Thoracic aorta endothelial cell (primary cell): Measurements from ENCODE around the gene GHDC. TPM values are rescaled to one million over a fixed set of nuclear protein-coding genes. Genes with fewer than 3 reads are reported as not detected.

Experiments used
- total RNA-seq: library from RNA; depleted of rRNA; stranded (reverse); fragments of >200 nt; gene quantifications from 2 replicates; pipeline ENCODE4 v1.2.3, GENCODE V29; 2012

The GHDC gene, protein sequence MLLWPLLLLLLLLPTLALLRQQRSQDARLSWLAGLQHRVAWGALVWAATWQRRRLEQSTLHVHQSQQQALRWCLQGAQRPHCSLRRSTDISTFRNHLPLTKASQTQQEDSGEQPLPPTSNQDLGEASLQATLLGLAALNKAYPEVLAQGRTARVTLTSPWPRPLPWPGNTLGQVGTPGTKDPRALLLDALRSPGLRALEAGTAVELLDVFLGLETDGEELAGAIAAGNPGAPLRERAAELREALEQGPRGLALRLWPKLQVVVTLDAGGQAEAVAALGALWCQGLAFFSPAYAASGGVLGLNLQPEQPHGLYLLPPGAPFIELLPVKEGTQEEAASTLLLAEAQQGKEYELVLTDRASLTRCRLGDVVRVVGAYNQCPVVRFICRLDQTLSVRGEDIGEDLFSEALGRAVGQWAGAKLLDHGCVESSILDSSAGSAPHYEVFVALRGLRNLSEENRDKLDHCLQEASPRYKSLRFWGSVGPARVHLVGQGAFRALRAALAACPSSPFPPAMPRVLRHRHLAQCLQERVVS
- 8.4 and 11.2 TPM in 2 replicates for total RNA-seq

DNA sequence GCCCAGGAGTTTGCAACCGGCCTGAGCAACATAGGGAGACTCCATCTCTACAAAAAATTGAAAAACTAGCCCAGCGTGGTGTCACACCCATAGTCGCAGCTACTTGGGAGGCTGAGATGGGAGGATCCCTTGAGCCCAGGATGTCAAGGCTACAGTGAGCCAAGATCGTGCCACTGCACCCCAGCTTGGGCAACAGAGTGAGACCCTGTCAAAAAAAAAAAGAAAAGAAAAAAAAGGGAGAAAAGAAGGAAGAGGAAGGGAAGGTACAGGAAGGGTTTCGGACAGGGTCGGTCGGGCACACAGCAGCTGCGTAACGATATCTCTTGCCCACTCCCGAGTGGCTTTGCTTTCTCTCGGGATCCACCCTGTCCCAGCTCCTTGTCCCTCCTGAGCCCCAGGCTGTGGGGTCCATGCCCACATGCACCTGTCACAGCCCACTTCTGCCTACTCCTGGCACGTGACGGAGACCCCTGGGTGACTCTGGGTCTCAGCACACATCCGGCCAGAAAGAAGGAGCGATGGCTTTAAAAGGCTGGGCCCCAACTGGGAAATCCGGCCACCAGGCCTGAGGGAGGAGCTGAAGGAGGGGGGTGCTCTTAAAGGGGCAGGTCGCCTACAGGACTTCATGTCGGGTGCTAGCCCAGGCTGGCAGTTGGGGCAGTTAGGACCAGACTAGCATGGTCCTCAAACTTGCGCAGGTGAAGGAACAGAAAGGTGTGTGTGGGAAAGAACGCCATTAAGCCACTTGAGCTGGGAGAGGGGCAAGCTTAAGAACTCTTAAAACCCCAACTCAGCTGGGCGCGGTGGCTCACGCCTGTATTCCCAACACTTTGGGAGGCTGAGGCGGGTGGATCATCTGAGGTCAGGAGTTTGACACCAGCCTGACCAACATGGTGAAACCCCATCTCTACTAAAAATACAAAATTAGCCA lies at the start of gene GHDC:
Gene GHDC, minus strand, starts transcription at position 526 of the 931 bp plus-strand sequence. CDS start 913 bp downstream, outside the sequence.

DNA sequence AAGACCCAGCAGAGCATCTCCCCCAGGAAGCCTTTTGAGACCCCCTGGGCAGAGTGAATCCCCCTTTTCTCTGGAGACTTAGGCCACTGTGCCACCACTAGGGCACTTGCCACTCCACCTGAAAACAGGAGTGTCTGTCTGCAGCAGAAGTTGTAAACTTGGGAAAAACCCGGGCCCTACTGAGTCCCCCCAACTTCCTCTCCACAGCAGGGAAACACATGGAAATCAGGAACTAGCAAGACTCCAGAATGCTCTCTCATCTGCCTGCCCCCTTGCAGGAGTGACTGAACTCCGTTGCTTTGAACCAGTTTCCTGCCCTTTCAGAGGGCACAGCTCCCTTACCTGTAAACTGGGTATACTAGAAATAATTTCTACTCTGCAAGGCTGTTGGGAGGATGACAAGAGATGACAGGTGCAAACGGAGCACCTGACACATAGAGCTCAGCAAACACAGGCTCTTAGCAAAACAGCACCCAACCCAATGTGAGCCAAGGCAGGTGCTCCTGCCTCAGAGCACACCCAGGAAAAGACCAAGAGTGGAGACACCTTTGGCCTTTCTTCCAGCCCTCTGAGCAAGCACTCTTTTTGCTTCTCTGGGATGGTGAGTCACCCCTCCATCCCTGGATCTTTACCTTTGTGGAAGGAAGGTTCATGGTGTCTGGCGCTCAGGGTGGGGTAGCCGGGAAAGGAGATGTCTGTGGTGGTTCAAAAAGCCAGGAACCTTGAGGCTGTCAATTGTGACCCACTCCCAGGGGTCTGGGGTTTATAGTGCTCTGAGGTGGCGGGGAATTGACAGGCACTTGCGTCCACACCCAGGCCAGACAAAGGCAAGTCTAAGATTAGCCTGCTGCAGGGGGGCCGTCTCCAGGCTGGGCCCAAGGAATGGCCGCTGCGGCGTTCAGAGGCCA lies 9.3 kb downstream of the GHDC start, which contains the start of gene HCRT:
Gene HCRT, minus strand, starts transcription at position 740 of the 908 bp plus-strand sequence. Its CDS starts 87 bp downstream, at position 653.

DNA sequence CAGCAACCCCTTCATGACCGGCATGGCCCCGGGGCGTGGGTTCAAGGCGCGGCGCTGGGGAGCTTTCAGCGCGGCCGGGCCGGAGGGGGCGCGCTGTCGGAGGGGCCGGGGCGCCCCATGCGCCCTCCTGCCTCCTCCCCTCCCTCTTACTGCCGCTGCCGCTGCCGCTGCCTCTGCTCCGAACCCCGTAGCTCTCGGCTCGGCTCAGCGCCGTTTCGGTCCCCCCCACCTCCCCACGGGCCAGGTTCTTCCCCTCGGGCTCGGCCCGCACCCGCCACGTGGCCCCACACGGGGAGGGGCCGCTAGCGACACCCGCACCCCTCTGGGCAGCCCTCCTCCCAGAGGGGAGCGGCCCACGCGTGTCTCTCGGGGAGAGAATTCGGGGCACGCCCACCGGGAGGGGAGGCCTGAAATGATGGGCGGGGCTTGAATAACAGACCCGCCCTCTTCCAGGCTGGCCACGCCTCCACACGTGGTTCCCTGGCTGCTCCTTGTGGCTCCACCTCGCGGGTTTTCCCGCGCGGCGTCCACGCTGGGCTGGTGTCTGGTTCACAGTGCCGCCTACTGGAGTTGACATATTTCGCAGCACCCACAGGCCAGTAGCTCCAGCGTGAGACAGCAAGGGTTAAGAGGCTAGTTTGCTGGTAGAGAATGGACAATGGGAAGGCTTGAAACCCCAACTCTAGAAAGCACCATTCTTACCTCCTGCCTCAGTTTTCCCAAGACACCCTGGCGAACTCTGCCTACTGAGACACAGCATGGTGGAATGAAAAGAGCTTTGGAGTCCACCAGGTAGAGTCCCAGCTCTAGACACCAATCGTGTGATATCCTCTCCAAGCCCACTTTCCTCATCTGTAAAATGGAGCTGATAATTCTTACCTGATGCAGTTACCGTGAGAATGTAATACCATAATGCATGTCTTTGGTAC lies 13.1 kb downstream of the GHDC start, which contains the start of gene KCNH4:
Gene KCNH4, minus strand, starts transcription at position 221 of the 929 bp plus-strand sequence. Its CDS starts 197 bp downstream, at position 24.

Other genes starting within 250 kb of the GHDC start
- gene CNP, start 227.7 kb downstream of the GHDC start, total RNA-seq, result 61.8 and 67.2 TPM in 2 replicates
- gene DNAJC7, start 177.1 kb downstream of the GHDC start, total RNA-seq, result 93.2 and 95.2 TPM in 2 replicates
- gene NKIRAS2, start 174.4 kb downstream of the GHDC start, total RNA-seq, result 47.7 and 48.0 TPM in 2 replicates
- gene C17orf113, start 143.9 kb downstream of the GHDC start, total RNA-seq, result 0.07 and 0.13 TPM in 2 replicates
- not detected in 2 replicates for gene ZNF385C, start 96.0 kb downstream of the GHDC start, total RNA-seq
- 3.9 and 5.9 TPM in 2 replicates for gene DHX58, start 81.8 kb downstream of the GHDC start, total RNA-seq
- gene KAT2A, start 73.1 kb downstream of the GHDC start, total RNA-seq, result 16.4 and 19.5 TPM in 2 replicates
- gene HSPB9, start 71.7 kb downstream of the GHDC start, total RNA-seq, result not detected in 2 replicates
- gene RAB5C, start 39.5 kb downstream of the GHDC start, total RNA-seq, result 114 and 162 TPM in 2 replicates
- under 0.01 TPM in 1 of 2 replicates, not detected in the other for gene KCNH4, start 13.4 kb downstream of the GHDC start, total RNA-seq
- not detected in 2 replicates for gene HCRT, start 9.0 kb downstream of the GHDC start, total RNA-seq
- gene STAT5B, start 81.9 kb upstream of the GHDC start, total RNA-seq, result 50.7 and 58.8 TPM in 2 replicates
- 16.9 and 25.6 TPM in 2 replicates for gene STAT5A, start 94.0 kb upstream of the GHDC start, total RNA-seq
- 153 and 160 TPM in 2 replicates for gene STAT3, start 193.9 kb upstream of the GHDC start, total RNA-seq
- 947 and 968 TPM in 2 replicates for gene CAVIN1, start 228.8 kb upstream of the GHDC start, total RNA-seq